ENCODE measurements around the gene ELP5.

ELP5 gene, protein sequence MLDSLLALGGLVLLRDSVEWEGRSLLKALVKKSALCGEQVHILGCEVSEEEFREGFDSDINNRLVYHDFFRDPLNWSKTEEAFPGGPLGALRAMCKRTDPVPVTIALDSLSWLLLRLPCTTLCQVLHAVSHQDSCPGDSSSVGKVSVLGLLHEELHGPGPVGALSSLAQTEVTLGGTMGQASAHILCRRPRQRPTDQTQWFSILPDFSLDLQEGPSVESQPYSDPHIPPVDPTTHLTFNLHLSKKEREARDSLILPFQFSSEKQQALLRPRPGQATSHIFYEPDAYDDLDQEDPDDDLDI

DNA sequence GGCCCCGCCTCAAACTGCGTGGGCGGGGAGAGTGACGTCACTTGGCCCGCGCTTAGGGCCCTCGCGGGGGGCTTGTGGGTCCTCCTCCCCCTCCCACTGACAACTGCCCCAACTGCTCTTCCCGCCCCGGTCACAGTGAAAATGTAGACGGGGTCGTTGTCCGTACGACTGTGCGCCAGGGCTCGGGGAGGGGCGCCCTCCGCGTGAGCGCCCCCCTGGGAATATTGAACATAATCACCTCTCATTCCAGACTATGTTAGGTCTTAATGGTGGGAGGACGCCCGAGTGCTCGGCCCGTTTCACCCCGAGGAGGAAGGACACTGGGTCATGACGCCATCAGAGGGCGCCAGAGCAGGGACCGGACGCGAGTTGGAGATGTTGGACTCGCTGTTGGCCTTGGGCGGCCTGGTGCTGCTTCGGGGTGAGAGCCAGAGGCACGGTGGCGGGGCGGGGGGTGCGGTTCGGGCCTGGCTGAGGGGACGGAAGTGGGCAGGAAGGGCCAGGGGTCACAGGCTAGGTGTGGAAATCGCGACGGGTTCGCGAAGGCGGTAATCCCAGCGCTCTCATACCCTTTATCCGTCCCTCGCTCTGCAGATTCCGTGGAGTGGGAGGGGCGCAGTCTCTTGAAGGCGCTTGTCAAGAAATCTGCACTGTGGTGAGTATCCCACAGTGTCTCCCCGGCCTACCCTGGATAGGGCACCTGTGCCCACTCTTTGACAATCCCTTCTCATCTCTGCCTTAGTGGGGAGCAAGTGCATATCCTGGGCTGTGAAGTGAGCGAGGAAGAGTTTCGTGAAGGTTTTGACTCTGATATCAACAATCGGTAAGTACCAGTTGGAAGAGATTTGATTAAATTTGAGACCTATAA is at the start of gene ELP5:
ELP5 (plus strand) TSS at position 40 of the 868 bp plus-strand sequence; CDS start at position 376, 336 bp downstream.
- peak within 1 kb of the TSS; percentile 99 for H3K27ac ChIP-seq
- TF ChIP-seq, protein P1, sequence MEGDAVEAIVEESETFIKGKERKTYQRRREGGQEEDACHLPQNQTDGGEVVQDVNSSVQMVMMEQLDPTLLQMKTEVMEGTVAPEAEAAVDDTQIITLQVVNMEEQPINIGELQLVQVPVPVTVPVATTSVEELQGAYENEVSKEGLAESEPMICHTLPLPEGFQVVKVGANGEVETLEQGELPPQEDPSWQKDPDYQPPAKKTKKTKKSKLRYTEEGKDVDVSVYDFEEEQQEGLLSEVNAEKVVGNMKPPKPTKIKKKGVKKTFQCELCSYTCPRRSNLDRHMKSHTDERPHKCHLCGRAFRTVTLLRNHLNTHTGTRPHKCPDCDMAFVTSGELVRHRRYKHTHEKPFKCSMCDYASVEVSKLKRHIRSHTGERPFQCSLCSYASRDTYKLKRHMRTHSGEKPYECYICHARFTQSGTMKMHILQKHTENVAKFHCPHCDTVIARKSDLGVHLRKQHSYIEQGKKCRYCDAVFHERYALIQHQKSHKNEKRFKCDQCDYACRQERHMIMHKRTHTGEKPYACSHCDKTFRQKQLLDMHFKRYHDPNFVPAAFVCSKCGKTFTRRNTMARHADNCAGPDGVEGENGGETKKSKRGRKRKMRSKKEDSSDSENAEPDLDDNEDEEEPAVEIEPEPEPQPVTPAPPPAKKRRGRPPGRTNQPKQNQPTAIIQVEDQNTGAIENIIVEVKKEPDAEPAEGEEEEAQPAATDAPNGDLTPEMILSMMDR (IDR thresholded peaks at IDR 0.05), result peak; percentile 76
- TF ChIP-seq ZFX (IDR thresholded peaks at IDR 0.05; ENCODE audit: borderline replicate concordance), result no peak

DNA sequence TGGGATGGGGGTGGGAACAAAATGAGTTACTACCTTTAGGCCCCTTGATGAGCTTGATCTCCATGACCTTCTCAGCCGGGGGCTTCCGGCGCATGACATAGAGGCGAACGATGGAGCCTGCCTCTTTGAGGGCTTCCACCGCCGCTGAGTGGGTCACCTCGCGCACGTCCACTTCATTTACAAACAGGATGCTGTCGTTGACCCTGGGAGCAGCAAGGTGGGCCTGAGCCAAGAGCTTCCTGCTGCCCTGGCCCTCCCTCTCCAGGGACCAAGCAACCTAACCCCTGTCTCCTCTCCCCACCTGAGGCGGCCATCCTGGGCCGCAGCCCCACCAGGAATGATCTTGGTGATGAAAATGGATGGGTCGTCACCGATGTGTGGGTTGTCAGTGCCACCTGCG is 48.6 kb upstream of the ELP5 start:
- no peak overlapping the region for H3K27ac ChIP-seq
- TF ChIP-seq ZFX (IDR thresholded peaks at IDR 0.05; ENCODE audit: borderline replicate concordance), result no peak
- TF ChIP-seq, protein P1 (IDR thresholded peaks at IDR 0.05), result no peak

DNA sequence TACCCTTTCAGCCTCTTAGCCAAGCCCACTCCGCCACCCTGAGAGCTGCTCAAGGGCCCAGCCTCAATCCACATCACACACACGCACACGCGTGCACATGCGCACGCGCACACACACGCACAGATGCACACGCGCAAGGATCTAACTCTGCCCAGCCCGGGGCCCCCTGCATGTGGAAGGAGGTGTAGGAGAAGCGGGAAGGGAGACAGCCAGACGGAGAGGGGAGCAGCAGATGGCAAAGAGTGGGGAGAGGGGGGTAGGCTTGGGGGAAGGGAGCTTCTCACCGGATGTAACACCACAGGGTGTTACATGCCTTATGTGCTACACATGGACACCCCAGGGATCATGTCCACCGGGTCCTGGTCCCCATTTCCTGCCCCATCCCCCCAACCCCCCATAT is 47.7 kb upstream of the ELP5 start:
- no peak overlapping the region for H3K27ac ChIP-seq
- TF ChIP-seq, protein P1 (IDR thresholded peaks at IDR 0.05), result no peak
- TF ChIP-seq ZFX (IDR thresholded peaks at IDR 0.05; ENCODE audit: borderline replicate concordance), result no peak

DNA sequence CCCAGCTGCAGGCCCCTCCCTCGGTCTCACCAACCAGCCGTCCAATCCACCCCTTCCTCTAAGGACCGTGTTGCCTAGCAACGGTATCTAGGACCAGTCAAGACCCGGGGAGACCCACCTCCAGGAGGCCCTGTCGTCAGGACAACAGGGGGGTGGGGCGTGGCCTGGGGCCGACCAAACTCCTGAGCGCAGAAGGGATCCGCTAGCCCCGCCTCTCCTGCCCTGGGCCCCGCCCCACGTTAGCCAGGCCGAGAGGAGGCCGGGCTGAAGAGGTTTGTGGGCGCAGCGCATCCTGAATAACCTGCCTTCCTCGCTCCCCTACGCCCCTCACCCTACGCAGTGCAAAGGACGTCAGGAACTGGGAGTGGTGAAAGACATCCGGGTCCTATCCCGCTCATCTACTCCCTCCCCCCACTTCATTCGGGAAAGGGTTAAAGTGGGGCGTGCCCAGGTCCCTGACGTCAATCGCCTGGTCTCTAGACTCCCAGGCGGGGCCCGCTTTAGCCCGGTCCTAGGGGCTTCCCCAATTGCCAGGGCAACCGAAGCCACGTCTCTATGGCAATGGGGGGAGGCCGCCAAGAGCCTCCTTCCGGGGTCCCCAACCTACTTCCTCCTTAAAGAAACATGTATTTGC is 47.1 kb upstream of the ELP5 start:
- no peak overlapping the region for H3K27ac ChIP-seq
- no peak for TF ChIP-seq ZFX (IDR thresholded peaks at IDR 0.05; ENCODE audit: borderline replicate concordance)
- TF ChIP-seq, protein P1 (IDR thresholded peaks at IDR 0.05), result no peak

DNA sequence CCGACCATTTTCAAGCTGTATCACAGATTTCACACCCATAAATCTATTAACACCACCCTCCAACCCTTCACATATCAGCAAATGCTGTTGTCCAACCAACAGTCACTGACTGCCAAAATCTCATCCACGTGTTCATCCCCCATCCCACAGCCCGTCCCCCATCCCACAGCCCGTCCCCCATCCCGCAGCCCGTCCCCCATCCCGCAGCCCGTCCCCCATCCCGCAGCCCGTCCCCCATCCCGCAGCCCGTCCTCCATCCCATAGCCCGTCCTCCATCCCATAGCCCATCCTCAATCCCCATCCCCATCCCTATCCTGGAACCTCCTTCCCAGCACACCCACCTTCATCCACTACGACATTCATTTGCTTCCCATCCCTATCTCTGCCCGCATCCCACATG is 46.5 kb upstream of the ELP5 start:
- H3K27ac ChIP-seq, result no peak overlapping the region
- TF ChIP-seq ZFX (IDR thresholded peaks at IDR 0.05; ENCODE audit: borderline replicate concordance), result no peak
- TF ChIP-seq, protein P1 (IDR thresholded peaks at IDR 0.05), result no peak

DNA sequence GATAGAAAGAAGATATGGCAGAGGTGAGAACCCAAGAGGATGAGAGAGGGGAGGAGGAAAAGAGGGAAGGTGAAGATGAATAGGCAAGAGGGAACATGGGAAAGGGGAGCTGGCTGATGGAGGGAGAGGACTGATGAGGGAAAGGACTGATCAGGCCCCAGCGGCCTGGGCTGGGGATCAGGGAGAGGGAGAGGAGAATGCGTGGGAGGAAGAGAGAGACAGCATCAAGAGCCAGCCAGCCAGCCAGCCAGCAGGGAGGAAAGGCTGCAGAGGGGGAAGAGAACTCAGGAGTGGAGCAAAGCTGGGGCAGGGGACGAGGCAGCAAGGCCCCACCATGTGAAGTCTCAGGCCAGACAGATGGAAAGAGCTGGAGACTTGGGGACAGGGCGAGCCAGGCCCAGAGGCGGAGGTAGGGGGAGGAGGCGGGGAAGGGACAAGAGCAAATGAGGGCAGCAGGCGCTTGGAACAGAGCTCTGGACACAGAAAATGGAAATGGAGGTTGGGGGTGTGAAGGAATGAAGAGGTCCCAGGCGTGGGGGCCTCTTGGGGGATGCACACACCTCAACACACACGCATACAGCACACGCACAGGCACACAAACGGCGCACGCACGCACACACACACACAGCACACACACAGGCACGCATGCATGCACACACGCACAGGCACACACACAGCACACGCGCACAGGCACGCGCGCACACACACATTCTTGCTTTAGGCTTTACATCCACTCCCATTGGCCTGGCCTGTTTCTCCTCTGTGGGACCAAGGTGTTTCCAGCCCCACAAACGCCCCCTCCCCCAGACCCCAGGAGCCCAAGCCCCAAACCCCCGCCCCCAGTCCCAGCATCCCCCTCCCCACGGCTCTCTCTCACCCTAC is 44.7 kb upstream of the ELP5 start:
- TF ChIP-seq, protein P1 (IDR thresholded peaks at IDR 0.05), result no peak
- TF ChIP-seq ZFX (IDR thresholded peaks at IDR 0.05; ENCODE audit: borderline replicate concordance), result no peak
- H3K27ac ChIP-seq, result no peak overlapping the region

Measured in 22Rv1 (cell line).